Fibroblast of lung (primary cell): ENCODE results near the gene SLIT3. TPM values are rescaled to one million over a fixed set of nuclear protein-coding genes. Genes with fewer than 3 reads are reported as not detected.

ENCODE experiments used
- DNase-seq, 2 donors: peaks; one replicate each; pipeline versions ENCODE4 v3.0.0 to v3.0.0-alpha.2; 2010; ENCODE audit warnings: low read depth in 2 of 2
- H2AFZ ChIP-seq: 2 replicates; pipeline ENCODE4 v1.5.1; 2012; ENCODE audit warnings: low read length, control low read depth, inconsistent platforms
- H3K27ac ChIP-seq: 2 replicates; pipeline ENCODE4 v1.5.1; 2011; ENCODE audit warnings: low read length, control low read depth; ENCODE audit not compliant: insufficient read depth
- H3K27me3 ChIP-seq: 2 replicates; pipeline ENCODE4 v1.5.1; 2011; ENCODE audit warnings: mild to moderate bottlenecking, low read length; ENCODE audit not compliant: control insufficient read depth, insufficient read depth
- H3K36me3 ChIP-seq: 2 replicates; pipeline ENCODE4 v1.5.1; 2011; ENCODE audit warnings: low read length; ENCODE audit not compliant: control insufficient read depth, insufficient read depth
- H3K4me1 ChIP-seq: 2 replicates; pipeline ENCODE4 v1.5.1; 2011; ENCODE audit warnings: low read length; ENCODE audit not compliant: control insufficient read depth, insufficient read depth; ENCODE audit errors: extremely low read depth
- H3K4me2 ChIP-seq: 2 replicates; pipeline ENCODE4 v1.5.1; 2011; ENCODE audit warnings: low read length, control low read depth; ENCODE audit not compliant: insufficient read depth; ENCODE audit errors: extremely low read depth
- H3K4me3 ChIP-seq, 4 experiments: fragments of 200-600 bp in 1 of 4; sonication (generic) in 1 of 4; replicated peaks in 1 of 4; 2 replicates each; pipeline ENCODE4 v1.5.1; 2011 to 2016; ENCODE audit warnings: low read length in 4 of 4, low read depth in 3 of 4, mild to moderate bottlenecking in 3 of 4, control low read depth in 2 of 4, inconsistent platforms in 1 of 4, mixed read lengths in 1 of 4; ENCODE audit not compliant: insufficient read depth in 1 of 4; ENCODE audit errors: control extremely low read depth in 1 of 4
- H3K79me2 ChIP-seq: 2 replicates; pipeline ENCODE4 v1.5.1; 2012; ENCODE audit warnings: mild to moderate bottlenecking, low read length, inconsistent platforms; ENCODE audit not compliant: control insufficient read depth, insufficient read depth
- H3K9ac ChIP-seq: 2 replicates; pipeline ENCODE4 v1.5.1; 2011; ENCODE audit warnings: mild to moderate bottlenecking, low read length, control low read depth; ENCODE audit not compliant: insufficient read depth
- H3K9me3 ChIP-seq: 2 replicates; pipeline ENCODE4 v1.5.1; 2012; ENCODE audit warnings: low read depth, low read length; ENCODE audit not compliant: control insufficient read depth, insufficient read depth
- H4K20me1 ChIP-seq: 2 replicates; pipeline ENCODE4 v1.5.1; 2011; ENCODE audit warnings: low read length; ENCODE audit not compliant: control insufficient read depth, insufficient read depth; ENCODE audit errors: extremely low read depth
- CTCF ChIP-seq, 2 donors: IDR thresholded peaks in 1 of 2; conservative IDR thresholded peaks in 1 of 2; 1 replicate in 1 of 2; 2 replicates in 1 of 2; pipeline ENCODE4 v1.5.1; 2011 to 2012; ENCODE audit warnings: low read length in 2 of 2, control low read depth in 1 of 2, inconsistent platforms in 1 of 2, low read depth in 1 of 2, mild to moderate bottlenecking in 1 of 2
- EZH2 ChIP-seq: IDR thresholded peaks from 2 replicates; pipeline ENCODE4 v1.5.1; 2012; ENCODE audit warnings: low read length, control low read depth, mild to moderate bottlenecking; ENCODE audit errors: missing control alignments
- polyA plus RNA-seq, 2 donors: library from polyadenylated mRNA; depleted of rRNA in 1 of 2; stranded (reverse) in 1 of 2; unstranded in 1 of 2; fragments of >200 nt; gene quantifications; 2 replicates each; pipeline ENCODE4 v1.2.1, GENCODE V29; 2011 to 2012; ENCODE audit warnings: missing spikeins in 1 of 2
- total RNA-seq: library from RNA; depleted of rRNA; stranded (reverse); fragments of >200 nt; gene quantifications from 2 replicates; pipeline ENCODE4 v1.2.1, GENCODE V29; 2014

The SLIT3 gene
- total and polyA plus RNA-seq, 2 donors (not counting 1 experiment from before 2014, with no cell fraction given), result 1.6 to 4.6 TPM

GRCh38 chr5:168808051-168808616, 492.8 kb downstream of the SLIT3 start:
- no peaks in the 10 kb centered on the region for H3K4me1 ChIP-seq
- TF ChIP-seq CTCF (conservative IDR thresholded peaks at IDR 0.05 in 1 of 2, IDR thresholded peaks at IDR 0.05 in 1 of 2; ENCODE audit: low read depth in 1 of 2, low read length in 2 of 2), result no peak
- TF ChIP-seq EZH2, result no peak
- H3K9ac ChIP-seq, result no peak overlapping the region

DNA sequence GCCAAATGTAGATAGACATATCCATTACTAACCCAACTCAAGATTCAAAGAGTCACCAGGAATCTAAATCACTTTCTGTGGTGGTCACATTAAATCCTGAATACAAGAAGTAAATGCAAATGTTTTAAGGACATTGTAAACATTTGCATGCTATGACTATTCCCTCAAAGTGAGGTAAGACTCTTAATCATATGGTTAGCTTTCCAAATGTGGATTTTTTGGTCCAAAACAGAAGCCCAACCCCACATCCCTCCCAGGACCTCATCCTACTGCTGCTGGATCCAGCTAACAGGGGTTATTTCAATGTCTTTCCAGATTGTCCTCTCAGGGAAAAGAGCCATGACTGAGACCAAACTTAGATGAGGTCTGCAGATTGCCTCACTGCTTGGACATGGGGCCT, 493.7 kb downstream of the SLIT3 start:
- no peaks in the 10 kb centered on the region for H3K79me2 ChIP-seq
- no peak overlapping the region for H3K27ac ChIP-seq
- TF ChIP-seq CTCF (conservative IDR thresholded peaks at IDR 0.05 in 1 of 2, IDR thresholded peaks at IDR 0.05 in 1 of 2; ENCODE audit: low read depth in 1 of 2, low read length in 2 of 2) (no peak), EZH2 (no peak)
- peak in 1 of 2 donors; percentile 26 for DNase-seq
- H3K9ac ChIP-seq, result no peak overlapping the region
- H3K9me3 ChIP-seq, result no peaks in the 10 kb centered on the region
- no peaks in the 10 kb centered on the region for H3K27me3 ChIP-seq
- no peak overlapping the region for H3K4me3 ChIP-seq
- H2AFZ ChIP-seq, result no peak overlapping the region
- no peaks in the 10 kb centered on the region for H4K20me1 ChIP-seq
- H3K36me3 ChIP-seq, result no peaks in the 10 kb centered on the region
- H3K4me1 ChIP-seq, result no peaks in the 10 kb centered on the region
- no peak overlapping the region for H3K4me2 ChIP-seq

More at GRCh38 chr5:168808051-168808616, 492.8 kb downstream of the SLIT3 start:
- H2AFZ ChIP-seq, result no peak overlapping the region
- no peak overlapping the region for H3K27ac ChIP-seq
- H3K27me3 ChIP-seq, result no peaks in the 10 kb centered on the region
- H3K4me2 ChIP-seq, result no peak overlapping the region
- no peaks in the 10 kb centered on the region for H3K9me3 ChIP-seq
- no peaks in the 10 kb centered on the region for H3K79me2 ChIP-seq
- H3K4me3 ChIP-seq, result no peak overlapping the region
- no peaks in the 10 kb centered on the region for H4K20me1 ChIP-seq
- DNase-seq, result peak in 1 of 2 donors; percentile 23
- H3K36me3 ChIP-seq, result no peaks in the 10 kb centered on the region

DNA sequence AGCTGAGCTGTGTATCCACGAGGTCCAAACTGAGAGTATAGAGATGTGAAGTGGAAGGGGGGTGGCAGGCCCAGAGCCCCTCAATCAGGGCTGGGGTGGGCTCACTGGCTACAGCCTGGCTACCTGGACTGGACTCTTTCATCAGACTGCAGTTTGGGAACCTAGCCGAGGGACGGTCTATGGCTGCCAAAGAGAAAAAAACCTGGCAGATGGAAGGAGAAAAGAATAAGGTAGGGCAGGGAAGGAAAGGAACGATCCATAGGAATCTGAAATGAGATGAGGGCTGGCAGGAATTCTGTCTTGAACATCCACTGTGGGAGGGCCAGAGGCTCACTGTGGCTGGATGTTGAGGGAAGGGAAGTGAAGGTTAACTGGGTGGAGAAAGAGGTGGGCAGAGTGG, 497.4 kb downstream of the SLIT3 start:
- no peaks in the 10 kb centered on the region for H3K4me1 ChIP-seq
- no peaks in the 10 kb centered on the region for H3K9me3 ChIP-seq
- no peaks in the 10 kb centered on the region for H3K79me2 ChIP-seq
- H4K20me1 ChIP-seq, result no peaks in the 10 kb centered on the region
- no peak overlapping the region for H3K4me3 ChIP-seq
- no peak for DNase-seq
- no peak overlapping the region for H3K27ac ChIP-seq
- TF ChIP-seq EZH2 (no peak), CTCF (conservative IDR thresholded peaks at IDR 0.05 in 1 of 2, IDR thresholded peaks at IDR 0.05 in 1 of 2; ENCODE audit: low read depth in 1 of 2, low read length in 2 of 2) (no peak)
- H3K4me2 ChIP-seq, result no peak overlapping the region
- H3K27me3 ChIP-seq, result no peaks in the 10 kb centered on the region
- no peaks in the 10 kb centered on the region for H3K36me3 ChIP-seq
- H2AFZ ChIP-seq, result no peak overlapping the region
- no peak overlapping the region for H3K9ac ChIP-seq
